GM19035 (cell line): ENCODE measurements around the gene FAM83B.
"Not testable (repeated sequence)": the region's sequence is repeated elsewhere in the genome, so short reads cannot be mapped to it uniquely, and the experiment has no call there.

Experiments used
- ATAC-seq: cut with Tn5 transposase; IDR thresholded peaks from one replicate; pipeline ENCODE4 v1.9.1; 2021; ENCODE audit not compliant: unreplicated experiment

FAM83B gene

DNA sequence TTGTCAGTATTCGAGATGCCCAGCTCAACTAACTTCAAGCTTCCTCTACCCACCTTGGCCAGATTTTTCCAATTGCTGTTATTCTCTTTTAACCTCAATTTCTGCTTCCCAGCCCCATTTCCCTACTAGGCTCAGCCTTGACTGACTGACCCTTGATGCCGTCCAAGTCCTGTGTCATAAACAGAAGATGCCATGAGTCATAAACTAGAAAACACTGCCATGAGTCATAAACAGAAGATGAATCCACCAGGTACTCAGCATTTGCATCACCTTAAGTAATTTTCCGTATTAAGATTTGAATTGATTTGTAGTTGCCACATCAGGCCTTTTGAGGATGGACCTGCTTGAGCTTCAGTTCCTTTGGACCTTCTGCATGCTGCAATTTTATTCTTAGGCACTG, 123.8 kb downstream of the FAM83B start:
- ATAC-seq = no peak

DNA sequence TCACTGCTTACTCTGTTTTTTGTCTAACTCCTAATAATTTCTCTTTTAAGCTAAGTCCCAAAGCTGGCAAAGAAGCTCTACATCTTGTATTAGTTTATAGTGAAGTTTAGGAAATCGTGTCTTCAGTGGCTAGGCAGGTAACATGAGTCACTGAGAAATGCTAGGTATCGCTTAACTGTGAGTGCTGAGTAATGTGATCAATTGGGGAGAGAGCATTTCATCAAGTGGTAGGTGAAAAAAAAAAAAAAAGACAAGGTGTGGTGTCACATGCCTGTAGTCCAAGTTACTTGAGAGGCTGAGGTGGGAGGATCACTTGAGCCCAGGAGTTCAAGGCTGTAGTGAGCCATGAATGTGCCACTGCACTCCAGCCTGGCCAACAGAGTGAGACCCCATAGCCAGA, 125.3 kb downstream of the FAM83B start:
- ATAC-seq = no peak

DNA sequence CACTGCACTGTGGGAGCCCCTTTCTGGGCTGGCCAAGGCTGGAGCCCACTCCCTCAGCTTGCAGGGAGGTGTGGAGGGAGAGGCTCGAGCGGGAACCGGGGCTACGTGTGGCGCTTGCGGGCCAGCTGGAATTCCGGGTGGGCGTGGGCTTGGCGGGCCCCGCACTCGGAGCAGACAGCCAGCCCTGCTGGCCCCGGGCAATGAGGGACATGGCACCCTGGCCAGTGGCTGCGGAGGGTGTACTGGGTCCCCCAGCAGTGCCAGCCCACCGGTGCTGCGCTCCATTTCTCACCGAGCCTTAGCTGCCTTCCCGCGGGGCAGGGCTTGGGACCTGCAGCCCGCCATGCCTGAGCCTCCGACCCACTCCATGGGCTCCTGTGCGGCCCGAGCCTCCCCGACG, 132.6 kb downstream of the FAM83B start:
- not testable (repeated sequence) for ATAC-seq

DNA sequence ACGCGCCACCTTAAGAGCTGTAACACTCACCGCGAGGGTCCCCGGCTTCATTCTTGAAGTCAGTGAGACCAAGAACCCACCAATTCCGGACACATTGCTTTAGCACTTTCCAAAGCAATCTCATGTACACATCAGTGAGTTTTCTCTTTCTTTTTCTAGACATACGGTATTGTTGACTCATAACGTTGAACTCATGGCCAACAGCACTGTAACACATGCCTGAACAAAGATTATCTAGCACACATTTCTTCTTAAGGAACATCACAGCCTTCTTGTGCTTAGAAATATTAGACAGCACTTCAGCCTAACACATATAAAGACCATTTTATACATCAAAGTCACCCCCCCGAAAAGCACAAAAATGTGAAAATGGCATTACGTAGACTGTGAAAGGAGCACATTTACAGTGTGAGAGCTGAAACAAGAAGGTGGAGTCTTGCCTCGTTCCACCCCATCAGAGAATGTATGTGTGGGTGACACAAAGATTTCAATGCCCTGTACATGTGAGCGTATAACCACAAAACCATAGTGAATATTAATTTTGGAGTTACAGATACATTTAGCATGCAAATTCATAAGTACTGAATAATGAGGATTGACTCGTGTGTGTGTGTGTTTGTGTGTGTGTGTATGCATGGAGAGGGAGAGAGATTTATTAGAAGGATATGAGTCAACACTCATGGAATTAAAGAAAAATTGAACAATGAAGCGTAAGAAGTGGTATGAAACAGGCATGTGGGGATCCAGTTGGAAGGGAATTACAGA, 134.1 kb downstream of the FAM83B start:
- ATAC-seq = no peak

DNA sequence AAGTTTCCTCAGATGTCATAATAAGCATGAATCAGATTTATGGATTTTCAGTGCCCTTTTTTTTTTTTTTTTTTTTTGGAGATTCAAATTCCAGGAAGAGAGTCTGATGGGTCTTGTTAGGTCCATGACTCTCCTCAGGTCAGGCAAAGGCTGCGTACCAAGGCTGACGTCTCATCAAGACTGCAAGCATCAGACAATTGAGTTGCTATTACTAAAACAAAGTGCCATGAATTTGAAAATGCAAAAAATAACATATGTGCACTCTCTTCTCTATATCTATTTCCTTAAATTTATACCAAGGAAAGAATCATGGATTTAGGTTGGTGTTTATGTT, 134.7 kb downstream of the FAM83B start:
- no peak for ATAC-seq

DNA sequence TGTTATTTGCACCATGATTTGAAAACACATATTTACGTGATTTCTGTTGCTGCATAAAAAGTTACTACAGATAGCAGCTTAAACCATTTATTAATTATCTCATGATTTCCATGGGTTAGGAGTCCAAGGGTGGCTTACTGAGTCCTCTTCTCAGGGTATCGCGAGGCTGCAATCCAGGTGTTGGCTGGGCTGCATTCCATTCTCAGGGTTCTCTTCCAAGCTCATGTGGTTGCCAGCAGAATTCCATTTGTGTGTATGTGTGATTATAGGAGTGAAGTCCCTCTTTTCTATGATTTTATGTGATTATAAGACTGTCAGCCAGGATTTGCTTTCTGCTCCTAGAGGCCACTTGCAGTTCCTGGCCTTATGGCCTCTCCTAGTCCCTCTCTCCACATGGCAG, 135.1 kb downstream of the FAM83B start:
- no peak for ATAC-seq

DNA sequence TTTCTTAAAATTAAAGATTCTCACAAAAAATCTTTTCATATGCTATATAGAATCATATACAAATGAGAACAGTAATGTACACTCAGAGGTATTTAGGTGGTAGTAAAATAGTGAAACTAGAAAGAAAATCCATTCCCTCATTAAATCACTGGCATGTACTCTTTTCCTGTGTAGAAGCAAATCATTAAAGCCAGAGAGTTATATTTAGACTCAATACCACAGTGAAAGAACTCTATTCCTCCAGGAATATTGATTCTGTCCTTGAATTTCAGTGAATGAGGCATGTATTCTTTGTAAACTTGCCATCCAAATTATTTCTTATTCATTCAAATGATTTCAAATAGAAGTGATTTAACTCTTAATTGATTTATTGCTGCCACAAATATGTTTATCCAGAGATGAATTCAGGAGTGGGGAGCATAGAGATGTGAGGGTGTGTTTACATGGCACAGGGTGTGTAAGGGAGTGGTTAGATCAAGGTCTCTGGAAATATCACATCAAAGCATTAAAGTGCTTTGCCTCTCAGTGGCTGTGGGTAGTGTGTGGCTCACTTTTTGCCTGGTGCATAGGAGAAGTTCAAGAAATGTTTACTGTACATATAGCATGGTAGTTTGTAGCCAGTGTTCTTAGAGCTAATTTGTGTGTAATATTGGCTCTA, 141.2 kb downstream of the FAM83B start:
- no peak for ATAC-seq

DNA sequence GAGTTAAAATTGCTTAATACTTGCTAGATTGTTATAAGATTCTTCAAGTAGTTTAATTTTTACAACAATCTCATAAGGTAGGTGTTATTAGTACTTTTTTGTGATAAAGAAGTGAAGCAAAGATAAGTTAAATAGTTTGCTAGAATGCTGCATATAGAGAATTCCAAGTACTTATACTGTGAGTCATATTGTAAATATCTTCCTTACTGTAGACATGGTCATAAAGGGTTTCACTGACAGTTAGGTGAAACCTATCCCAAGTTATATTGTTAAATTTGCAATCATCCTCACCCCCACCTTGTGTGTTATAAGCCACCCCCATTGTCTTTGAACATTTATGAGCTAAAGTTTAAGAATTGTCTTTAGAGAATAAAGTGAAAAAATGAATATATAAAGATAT, 142.0 kb downstream of the FAM83B start:
- ATAC-seq = no peak

DNA sequence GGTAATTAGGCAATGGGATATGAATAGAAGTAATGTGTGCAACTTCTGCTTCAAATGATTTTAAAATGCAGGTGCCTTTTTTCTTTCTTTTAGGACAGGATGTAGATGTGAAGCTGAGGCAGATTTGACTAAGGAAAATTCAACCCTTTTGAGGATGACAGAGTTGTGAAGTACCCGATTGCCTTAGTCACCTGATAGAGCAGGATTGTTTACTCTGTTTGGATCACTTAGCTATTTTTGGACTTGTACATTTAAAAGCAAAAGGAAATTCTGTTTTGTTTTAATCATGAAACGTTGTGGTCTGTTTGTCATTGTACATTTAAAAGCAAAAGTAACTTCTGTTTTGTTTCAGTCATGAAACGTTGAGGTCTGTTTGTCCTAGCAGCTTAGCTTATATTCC, 143.4 kb downstream of the FAM83B start:
- ATAC-seq = no peak
